MM.1S (cell line): ENCODE measurements around the gene FOXP4.

Source experiments
- DNase-seq: peaks from one replicate; pipeline ENCODE4 v3.0.0-alpha.2; 2015
- H2AFZ ChIP-seq: fragments of 300-600 bp; sonication (generic); 2 replicates; pipeline ENCODE4 v1.6.0; 2016; ENCODE audit warnings: antibody characterized with exemption, low read length
- H3F3A ChIP-seq: fragments of 300-600 bp; sonication (generic); 2 replicates; pipeline ENCODE4 v1.6.1; 2016; ENCODE audit warnings: mild to moderate bottlenecking, antibody characterized with exemption, low read length, moderate library complexity, mixed read lengths; ENCODE audit not compliant: insufficient read depth
- H3K27ac ChIP-seq: fragments of 300-600 bp; sonication (generic); 2 replicates; pipeline ENCODE4 v1.5.1; 2016; ENCODE audit warnings: mild to moderate bottlenecking, low read length
- H3K27me3 ChIP-seq: fragments of 300-600 bp; sonication (generic); replicated peaks from 2 replicates; pipeline ENCODE4 v1.6.0; 2016; ENCODE audit warnings: low read length; ENCODE audit not compliant: insufficient read depth
- H3K36me3 ChIP-seq: fragments of 300-600 bp; sonication (generic); replicated peaks from 2 replicates; pipeline ENCODE4 v1.6.1; 2016; ENCODE audit warnings: mild to moderate bottlenecking, low read length, mixed read lengths; ENCODE audit not compliant: insufficient read depth
- H3K4me1 ChIP-seq: fragments of 300-600 bp; sonication (generic); 2 replicates; pipeline ENCODE4 v1.6.1; 2016; ENCODE audit warnings: low read length, mixed read lengths
- H3K4me2 ChIP-seq: fragments of 300-600 bp; sonication (generic); 2 replicates; pipeline ENCODE4 v1.6.0; 2016; ENCODE audit warnings: low read depth, low read length
- H3K4me3 ChIP-seq: fragments of 300-600 bp; sonication (generic); 2 replicates; pipeline ENCODE4 v1.5.1; 2016; ENCODE audit warnings: low read length, mixed read lengths
- H3K79me2 ChIP-seq: fragments of 300-600 bp; sonication (generic); 2 replicates; pipeline ENCODE4 v1.6.1; 2016; ENCODE audit warnings: mixed run types, low read length, mixed read lengths
- H3K9ac ChIP-seq: fragments of 300-600 bp; sonication (generic); 2 replicates; pipeline ENCODE4 v1.6.1; 2016; ENCODE audit warnings: low read length, mixed read lengths
- H3K9me2 ChIP-seq: fragments of 300-600 bp; sonication (generic); replicated peaks from 2 replicates; pipeline ENCODE4 v1.6.1; 2016; ENCODE audit warnings: mild to moderate bottlenecking, low read length, mixed read lengths; ENCODE audit not compliant: insufficient read depth
- H3K9me3 ChIP-seq: fragments of 300-600 bp; sonication (generic); replicated peaks from 2 replicates; pipeline ENCODE4 v1.6.1; 2016; ENCODE audit warnings: mild to moderate bottlenecking, low read length, mixed read lengths; ENCODE audit not compliant: insufficient read depth
- H4K20me1 ChIP-seq: fragments of 300-600 bp; sonication (generic); 2 replicates; pipeline ENCODE4 v1.6.1; 2016; ENCODE audit warnings: mild to moderate bottlenecking, low read length, moderate library complexity, mixed read lengths; ENCODE audit not compliant: insufficient read depth
- EZH2 ChIP-seq: fragments of 300-600 bp; sonication (generic); optimal IDR thresholded peaks from 2 replicates; pipeline ENCODE3; 2017; ENCODE audit warnings: low read depth, mild to moderate bottlenecking, antibody characterized with exemption, low read length, mixed read lengths
- EZH2phosphoT487 ChIP-seq: fragments of 300-600 bp; sonication (generic); IDR thresholded peaks from 2 replicates; pipeline ENCODE4 v1.6.1; 2018; ENCODE audit warnings: antibody characterized with exemption, low read length
- TF ChIP-seq, protein P1 (sequence below): fragments of 300-600 bp; sonication (generic); IDR thresholded peaks from 2 replicates; pipeline ENCODE4 v1.5.1; 2016; ENCODE audit warnings: antibody characterized with exemption, low read length, mixed read lengths

FOXP4 gene

DNA sequence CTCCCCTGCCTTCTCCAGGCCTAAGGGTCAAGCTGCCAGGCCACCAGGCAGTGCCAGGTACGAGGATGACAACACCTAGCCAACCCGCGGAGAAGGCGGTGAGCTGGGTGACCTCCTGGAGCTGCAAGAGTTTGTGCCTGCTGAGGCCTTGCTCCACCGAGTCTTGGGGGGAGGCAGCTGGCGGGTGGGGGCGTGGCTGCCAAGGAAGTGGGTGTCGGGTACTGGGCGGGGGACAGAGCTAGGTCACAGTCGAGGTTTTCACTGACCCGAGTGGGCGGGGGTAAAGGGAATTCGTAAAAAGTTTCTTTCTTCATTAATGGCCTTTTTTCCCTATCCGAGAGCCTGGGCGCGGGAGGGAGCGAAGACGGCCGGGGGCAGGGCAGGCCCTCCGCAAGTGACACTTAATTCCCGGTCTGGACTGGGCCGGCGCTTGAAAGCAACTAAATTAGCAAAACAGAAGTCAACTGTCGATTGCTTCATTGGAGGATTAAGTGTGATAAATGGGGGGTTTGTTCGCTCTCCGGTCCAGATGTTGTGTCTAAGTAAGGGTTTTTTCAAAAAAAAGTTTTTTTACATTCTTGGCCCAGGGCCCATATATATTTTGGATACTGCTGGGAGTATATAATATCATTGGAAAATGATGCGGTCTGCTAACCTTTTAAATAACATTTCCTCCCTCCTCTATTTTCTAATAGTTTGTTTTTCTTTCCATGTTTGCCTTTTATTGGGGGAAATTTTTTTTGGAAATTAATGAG, 43.1 kb upstream of the FOXP4 start:
- no peak overlapping the region for H3K4me3 ChIP-seq

DNA sequence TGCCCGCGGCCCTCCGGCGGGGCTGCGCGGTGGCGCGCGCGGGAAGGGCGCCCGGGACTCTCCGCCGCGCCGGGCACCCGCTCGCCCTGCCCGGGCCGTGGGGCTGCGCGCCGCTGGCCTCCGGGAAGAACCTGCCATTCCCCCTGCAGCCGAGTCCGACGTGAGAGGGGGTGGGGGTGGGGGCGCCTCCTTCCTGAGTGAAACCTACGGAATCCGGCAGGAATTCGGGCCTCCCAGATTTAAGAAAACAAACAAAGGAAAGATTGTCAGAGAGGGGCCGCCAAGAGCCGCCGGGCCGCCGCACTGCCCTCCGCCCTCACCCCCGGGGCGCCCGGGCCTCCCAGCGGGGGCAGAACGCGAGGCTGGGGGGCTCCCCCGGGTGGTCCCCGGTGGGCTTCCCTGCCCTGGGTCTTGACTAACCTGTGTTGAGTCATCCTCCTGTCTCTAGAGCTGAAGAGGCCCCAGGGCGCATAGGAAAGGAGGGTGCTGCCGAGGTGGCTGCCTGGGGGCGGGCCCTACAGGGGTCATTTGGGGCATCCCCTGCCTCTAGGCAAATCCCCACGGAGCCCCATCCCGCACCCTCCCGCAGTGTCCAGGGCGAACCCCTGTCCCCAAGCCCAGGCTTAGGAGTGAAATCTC, 42.2 kb upstream of the FOXP4 start:
- no peak overlapping the region for H3K9ac ChIP-seq
- H3K79me2 ChIP-seq, result no peaks in the 10 kb centered on the region
- no peaks in the 10 kb centered on the region for H3K9me2 ChIP-seq
- H3K4me1 ChIP-seq, result no peaks in the 10 kb centered on the region
- H2AFZ ChIP-seq, result no peak overlapping the region
- TF ChIP-seq EZH2phosphoT487 (no peak), EZH2 (no peak)
- peaks cover 64% of the 10 kb centered on the region for H3K27me3 ChIP-seq
- no peaks in the 10 kb centered on the region for H3K36me3 ChIP-seq
- H3F3A ChIP-seq, result no peaks in the 10 kb centered on the region
- H3K4me2 ChIP-seq, result no peak overlapping the region
- no peak overlapping the region for H3K27ac ChIP-seq
- H3K9me3 ChIP-seq, result no peaks in the 10 kb centered on the region
- no peak overlapping the region for H3K4me3 ChIP-seq
- no peak for DNase-seq
- H4K20me1 ChIP-seq, result no peaks in the 10 kb centered on the region

More for the DNA sequence above, 43.1 kb upstream of the FOXP4 start:
- Histone ChIP-seq H3K4me1 (no peaks in the 10 kb centered on the region), H2AFZ (no peak overlapping the region), H3K27me3 (peaks cover 65% of the 10 kb centered on the region), H3K9me3 (no peaks in the 10 kb centered on the region), H4K20me1 (no peaks in the 10 kb centered on the region), H3K36me3 (no peaks in the 10 kb centered on the region), H3K79me2 (no peaks in the 10 kb centered on the region), H3F3A (no peaks in the 10 kb centered on the region), H3K9ac (no peak overlapping the region), H3K4me2 (no peak overlapping the region), H3K27ac (no peak overlapping the region), H3K9me2 (no peaks in the 10 kb centered on the region)
- no peak for DNase-seq
- TF ChIP-seq EZH2, result no peak
- TF ChIP-seq, protein P1, sequence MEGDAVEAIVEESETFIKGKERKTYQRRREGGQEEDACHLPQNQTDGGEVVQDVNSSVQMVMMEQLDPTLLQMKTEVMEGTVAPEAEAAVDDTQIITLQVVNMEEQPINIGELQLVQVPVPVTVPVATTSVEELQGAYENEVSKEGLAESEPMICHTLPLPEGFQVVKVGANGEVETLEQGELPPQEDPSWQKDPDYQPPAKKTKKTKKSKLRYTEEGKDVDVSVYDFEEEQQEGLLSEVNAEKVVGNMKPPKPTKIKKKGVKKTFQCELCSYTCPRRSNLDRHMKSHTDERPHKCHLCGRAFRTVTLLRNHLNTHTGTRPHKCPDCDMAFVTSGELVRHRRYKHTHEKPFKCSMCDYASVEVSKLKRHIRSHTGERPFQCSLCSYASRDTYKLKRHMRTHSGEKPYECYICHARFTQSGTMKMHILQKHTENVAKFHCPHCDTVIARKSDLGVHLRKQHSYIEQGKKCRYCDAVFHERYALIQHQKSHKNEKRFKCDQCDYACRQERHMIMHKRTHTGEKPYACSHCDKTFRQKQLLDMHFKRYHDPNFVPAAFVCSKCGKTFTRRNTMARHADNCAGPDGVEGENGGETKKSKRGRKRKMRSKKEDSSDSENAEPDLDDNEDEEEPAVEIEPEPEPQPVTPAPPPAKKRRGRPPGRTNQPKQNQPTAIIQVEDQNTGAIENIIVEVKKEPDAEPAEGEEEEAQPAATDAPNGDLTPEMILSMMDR, result no peak
- no peak for TF ChIP-seq EZH2phosphoT487

DNA sequence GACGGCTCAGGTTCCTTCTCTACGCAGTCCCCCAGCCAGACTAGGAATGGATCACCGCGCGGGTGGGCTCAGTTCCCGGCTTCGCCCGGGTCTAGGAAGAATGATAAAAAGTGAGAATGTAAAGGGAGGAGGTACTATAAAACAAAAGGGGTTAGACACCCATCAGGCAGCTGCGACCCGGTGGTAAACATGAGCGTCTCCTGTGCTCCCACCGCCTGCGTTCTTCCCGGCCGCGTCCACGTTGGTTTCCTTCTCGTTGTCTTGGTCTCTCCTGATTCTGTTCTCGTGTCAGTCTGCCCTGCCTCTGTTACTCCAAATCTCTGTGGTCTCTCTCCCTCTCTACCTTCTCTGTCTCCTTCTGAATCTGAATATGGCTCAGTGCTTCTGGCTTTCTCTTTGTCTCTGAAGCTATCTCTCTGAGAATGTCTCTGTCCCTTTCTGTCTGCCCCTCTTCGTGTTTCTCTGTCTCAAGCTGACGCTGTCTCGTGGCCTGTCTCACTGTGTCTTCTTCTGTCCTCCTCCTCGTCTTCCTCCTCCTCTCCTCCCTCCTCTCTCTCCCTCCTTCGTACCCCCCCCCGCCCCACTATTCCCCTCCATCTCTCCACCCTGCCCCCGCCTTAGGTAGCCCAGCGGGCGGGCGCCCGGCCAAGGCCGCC, 41.6 kb upstream of the FOXP4 start:
- no peak overlapping the region; the same call in 1 of the 2 replicates for H3K4me3 ChIP-seq
- no peaks in the 10 kb centered on the region for H3K79me2 ChIP-seq
- H2AFZ ChIP-seq, result no peak overlapping the region
- H3K27me3 ChIP-seq, result peaks cover 68% of the 10 kb centered on the region
- H3K9ac ChIP-seq, result no peak overlapping the region
- no peaks in the 10 kb centered on the region for H3K9me2 ChIP-seq
- H3K4me1 ChIP-seq, result no peaks in the 10 kb centered on the region
- H3K36me3 ChIP-seq, result no peaks in the 10 kb centered on the region
- H3F3A ChIP-seq, result no peaks in the 10 kb centered on the region
- no peak overlapping the region for H3K4me2 ChIP-seq
- H4K20me1 ChIP-seq, result no peaks in the 10 kb centered on the region
- DNase-seq, result no peak
- H3K27ac ChIP-seq, result no peak overlapping the region
- TF ChIP-seq EZH2phosphoT487 (no peak), EZH2 (no peak)
- TF ChIP-seq, protein P1, result no peak
- no peaks in the 10 kb centered on the region for H3K9me3 ChIP-seq
